HepG2 (cell line): Measurements from ENCODE around the gene NTM. TPM values are rescaled to one million over a fixed set of nuclear protein-coding genes. Genes with fewer than 3 reads are reported as not detected.

Experiments used
- AHDC1 ChIP-seq: sonication (generic); formaldehyde crosslinking; IDR thresholded peaks from 2 replicates; pipeline ENCODE4 v1.5.1; 2020; ENCODE audit warnings: mild to moderate bottlenecking, missing genetic modification reagents, borderline replicate concordance
- BCLAF1 ChIP-seq: fragments of 450-650 bp; IDR thresholded peaks from 2 replicates; pipeline ENCODE4 v1.6.1; 2017; ENCODE audit warnings: mild to moderate bottlenecking
- ETV6 ChIP-seq: sonication (generic); formaldehyde crosslinking; conservative IDR thresholded peaks from 2 replicates; pipeline ENCODE4 v1.4.0; 2020; ENCODE audit warnings: missing genetic modification reagents
- HCFC1 ChIP-seq: fragments of 150-350 bp; IDR thresholded peaks from 2 replicates; pipeline ENCODE4 v1.6.1; 2014; ENCODE audit warnings: low read depth, low read length
- HHEX ChIP-seq: IDR thresholded peaks from 2 replicates; pipeline ENCODE4 v1.6.1; 2016; ENCODE audit warnings: control low read depth
- NFE2L1 ChIP-seq: sonication (generic); formaldehyde crosslinking; IDR thresholded peaks from 2 replicates; pipeline ENCODE4 v1.4.0; 2020; ENCODE audit warnings: missing genetic modification reagents, mild to moderate bottlenecking, borderline replicate concordance
- PAXIP1 ChIP-seq: sonication (generic); formaldehyde crosslinking; conservative IDR thresholded peaks from 2 replicates; pipeline ENCODE4 v1.4.0; 2020; ENCODE audit warnings: mild to moderate bottlenecking, missing genetic modification reagents, moderate library complexity
- THAP8 ChIP-seq: sonication (generic); formaldehyde crosslinking; IDR thresholded peaks from 2 replicates; pipeline ENCODE4 v1.5.1; 2020; ENCODE audit warnings: missing genetic modification reagents, mild to moderate bottlenecking, borderline replicate concordance
- ZNF260 ChIP-seq: sonication (generic); formaldehyde crosslinking; IDR thresholded peaks from 2 replicates; pipeline ENCODE4 v1.4.0; 2020; ENCODE audit warnings: missing genetic modification reagents, low read depth, mild to moderate bottlenecking, borderline replicate concordance
- ZNF326 ChIP-seq: sonication (generic); formaldehyde crosslinking; IDR thresholded peaks from 2 replicates; pipeline ENCODE4 v1.4.0; 2020; ENCODE audit warnings: missing genetic modification reagents, borderline replicate concordance
- ZNF720 ChIP-seq: sonication (generic); formaldehyde crosslinking; IDR thresholded peaks from 2 replicates; pipeline ENCODE4 v1.4.0; 2020; ENCODE audit warnings: missing genetic modification reagents
- polyA plus RNA-seq, 8 experiments: library from polyadenylated mRNA; depleted of rRNA in 3 of 8; stranded (reverse) in 7 of 8; unstranded in 1 of 8; fragments of >200 nt; fragmentation: Illumina TruSeq in 4 of 8; extraction: Trizol in 4 of 8; gene quantifications; 2 replicates each; pipeline versions ENCODE4 v1.2.1 to v1.2.3, GENCODE V29; 2011 to 2016; ENCODE audit warnings: low read depth in 4 of 8, missing spikeins in 1 of 8, mixed read lengths in 1 of 8; ENCODE audit not compliant: insufficient read depth in 1 of 8
- total RNA-seq, 5 experiments: library from RNA; depleted of rRNA; stranded (reverse); fragments of >200 nt; fragmentation: Illumina TruSeq; extraction: Trizol; gene quantifications; 2 replicates each; pipeline ENCODE4 v1.2.3, GENCODE V29; 2016; ENCODE audit warnings: low read depth in 1 of 5
- TF ChIP-seq, protein P1 (sequence below): sonication (generic); formaldehyde crosslinking; IDR thresholded peaks from 2 replicates; pipeline ENCODE4 v1.5.0; 2020; ENCODE audit warnings: mild to moderate bottlenecking, missing genetic modification reagents

The NTM gene
- total and polyA plus RNA-seq, 2 of the 13 experiments (the other 11 are each of a cell fraction or from before 2014, with no cell fraction given) = not detected

DNA sequence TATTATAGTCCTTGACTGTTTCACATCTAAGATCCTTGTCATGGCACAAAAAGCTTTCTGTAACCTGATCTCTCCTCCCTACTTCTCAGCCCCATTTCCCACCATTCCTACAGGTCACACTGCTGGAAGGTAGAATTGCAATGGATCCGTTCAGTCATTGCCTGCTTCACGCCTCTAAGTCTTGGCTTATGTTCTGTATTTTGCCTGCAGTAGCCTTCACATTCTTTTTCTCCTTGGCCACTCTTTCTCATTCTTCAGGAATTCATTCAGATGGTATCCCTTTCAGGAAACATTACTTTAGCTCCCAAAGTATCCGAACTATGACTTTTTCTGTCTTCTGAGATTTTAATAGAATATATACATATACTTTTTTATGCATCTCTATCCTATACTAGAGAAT, 731.5 kb downstream of the NTM start (continued):
- TF ChIP-seq AHDC1 (CRISPR knock-in tag) = no peak
- no peak for TF ChIP-seq ETV6 (CRISPR knock-in tag)
- TF ChIP-seq HCFC1 = no peak
- no peak for TF ChIP-seq HHEX (CRISPR knock-in tag)
- TF ChIP-seq BCLAF1 = no peak
- no peak for TF ChIP-seq ZNF326 (CRISPR knock-in tag)
- no peak for TF ChIP-seq THAP8 (CRISPR knock-in tag)
- no peak for TF ChIP-seq PAXIP1 (CRISPR knock-in tag)
- TF ChIP-seq, protein P1, sequence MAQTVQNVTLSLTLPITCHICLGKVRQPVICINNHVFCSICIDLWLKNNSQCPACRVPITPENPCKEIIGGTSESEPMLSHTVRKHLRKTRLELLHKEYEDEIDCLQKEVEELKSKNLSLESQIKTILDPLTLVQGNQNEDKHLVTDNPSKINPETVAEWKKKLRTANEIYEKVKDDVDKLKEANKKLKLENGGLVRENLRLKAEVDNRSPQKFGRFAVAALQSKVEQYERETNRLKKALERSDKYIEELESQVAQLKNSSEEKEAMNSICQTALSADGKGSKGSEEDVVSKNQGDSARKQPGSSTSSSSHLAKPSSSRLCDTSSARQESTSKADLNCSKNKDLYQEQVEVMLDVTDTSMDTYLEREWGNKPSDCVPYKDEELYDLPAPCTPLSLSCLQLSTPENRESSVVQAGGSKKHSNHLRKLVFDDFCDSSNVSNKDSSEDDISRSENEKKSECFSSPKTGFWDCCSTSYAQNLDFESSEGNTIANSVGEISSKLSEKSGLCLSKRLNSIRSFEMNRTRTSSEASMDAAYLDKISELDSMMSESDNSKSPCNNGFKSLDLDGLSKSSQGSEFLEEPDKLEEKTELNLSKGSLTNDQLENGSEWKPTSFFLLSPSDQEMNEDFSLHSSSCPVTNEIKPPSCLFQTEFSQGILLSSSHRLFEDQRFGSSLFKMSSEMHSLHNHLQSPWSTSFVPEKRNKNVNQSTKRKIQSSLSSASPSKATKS (CRISPR knock-in tag) = no peak
- no peak for TF ChIP-seq NFE2L1 (CRISPR knock-in tag)
- TF ChIP-seq ZNF260 = no peak
- no peak for TF ChIP-seq ZNF720 (CRISPR knock-in tag)
